ENCODE data around the gene FRAT1. TPM values are rescaled to one million over a fixed set of nuclear protein-coding genes. Genes with fewer than 3 reads are reported as not detected.
A peak's percentile ranks its signal among the peaks of the same experiment; 100 is the strongest.
"Not testable (repeated sequence)": the region's sequence is repeated elsewhere in the genome, so short reads cannot be mapped to it uniquely, and the experiment has no call there.

Gene FRAT1
- total RNA-seq, 1 donor from 2014 or later = 5.3 TPM

GRCh38 chr10:97331153-97331703 lies 12.2 kb downstream of the FRAT1 start:
- no peak for ATAC-seq (ENCODE audit: poor library complexity)
- DNase-seq = no peak
- intact Hi-C loops (cut with DNase I) = no loop called here

- intact Hi-C loops (cut with DNase I) = no loop called here
- no peak for DNase-seq
- ATAC-seq (ENCODE audit: poor library complexity) = peak; percentile 37
These were observed 13.7 kb downstream of the FRAT1 start for GRCh38 chr10:97332591-97333350.

- DNase-seq = no peak
- ATAC-seq (ENCODE audit: poor library complexity) = no peak
- intact Hi-C loops (cut with DNase I) = no loop called here
These were observed 14.2 kb downstream of the FRAT1 start for GRCh38 chr10:97333351-97333600.

- DNase-seq = peak; percentile 82
- ATAC-seq (ENCODE audit: poor library complexity) = peak; percentile 4
- intact Hi-C loops (cut with DNase I) = no loop called here
These were observed 14.7 kb downstream of the FRAT1 start for GRCh38 chr10:97333601-97334369.

- peak; percentile 95 for DNase-seq
- peak; percentile 98 for ATAC-seq (ENCODE audit: poor library complexity)
- intact Hi-C loops (cut with DNase I) = no loop called here
These were observed 15.5 kb downstream of the FRAT1 start, which contains the start of gene FRAT2 for GRCh38 chr10:97334370-97335175. Gene FRAT2 (minus strand): TSS chr10:97334729. CDS start chr10:97334572, 157 bp downstream.

- DNase-seq (no peak), ATAC-seq (ENCODE audit: poor library complexity) (no peak)
- intact Hi-C loops (cut with DNase I) = no loop called here
These were observed 16.1 kb downstream of the FRAT1 start for GRCh38 chr10:97335188-97335619.

GRCh38 chr10:97336006-97336405 lies 16.9 kb downstream of the FRAT1 start:
- intact Hi-C loops (cut with DNase I) = no loop called here
- ATAC-seq (ENCODE audit: poor library complexity) (no peak), DNase-seq (no peak)

- ATAC-seq (ENCODE audit: poor library complexity) (no peak), DNase-seq (no peak)
- intact Hi-C loops (cut with DNase I) = no loop called here
These were observed 17.4 kb downstream of the FRAT1 start for GRCh38 chr10:97336446-97336845.

GRCh38 chr10:97336942-97337831 lies 18.1 kb downstream of the FRAT1 start:
- DNase-seq (no peak), ATAC-seq (ENCODE audit: poor library complexity) (no peak)
- intact Hi-C loops (cut with DNase I) = no loop called here

GRCh38 chr10:97338041-97338440 lies 19.0 kb downstream of the FRAT1 start:
- DNase-seq (no peak), ATAC-seq (ENCODE audit: poor library complexity) (no peak)
- intact Hi-C loops (cut with DNase I) = no loop called here

- DNase-seq = no peak
- intact Hi-C loops (cut with DNase I) = no loop called here
- no peak for ATAC-seq (ENCODE audit: poor library complexity)
These were observed 22.3 kb downstream of the FRAT1 start for GRCh38 chr10:97341416-97341815.

- DNase-seq; intact Hi-C loops (cut with DNase I); ATAC-seq (ENCODE audit: poor library complexity): not testable (repeated sequence)
These were observed 24.6 kb downstream of the FRAT1 start for GRCh38 chr10:97343664-97344063.

- DNase-seq (no peak), ATAC-seq (ENCODE audit: poor library complexity) (no peak)
- intact Hi-C loops (cut with DNase I) = no loop called here
These were observed 28.2 kb downstream of the FRAT1 start for GRCh38 chr10:97347317-97347716.

- DNase-seq (no peak), ATAC-seq (ENCODE audit: poor library complexity) (no peak)
- intact Hi-C loops (cut with DNase I) = no loop called here
These were observed 30.9 kb downstream of the FRAT1 start for GRCh38 chr10:97349752-97350513.

GRCh38 chr10:97353945-97354344 lies 34.9 kb downstream of the FRAT1 start:
- DNase-seq = no peak
- intact Hi-C loops (cut with DNase I) = no loop called here
- ATAC-seq (ENCODE audit: poor library complexity) = peak; percentile 11

GRCh38 chr10:97355571-97355975 lies 36.5 kb downstream of the FRAT1 start:
- intact Hi-C loops (cut with DNase I) = no loop called here
- ATAC-seq (ENCODE audit: poor library complexity) = peak; percentile 51
- no peak for DNase-seq

GRCh38 chr10:97356318-97356914 lies 37.3 kb downstream of the FRAT1 start:
- no peak for ATAC-seq (ENCODE audit: poor library complexity)
- intact Hi-C loops (cut with DNase I) = no loop called here
- no peak for DNase-seq

All from Right ventricle myocardium superior (tissue), 1 donor.